SU-DHL-6 (cell line): Measurements from ENCODE around the gene GMIP.

Experiments used
- H2AFZ ChIP-seq: fragments of 200-600 bp; sonication (generic); 2 replicates; pipeline ENCODE4 v1.6.1; 2014; ENCODE audit warnings: low read depth, mild to moderate bottlenecking, moderate library complexity, mixed read lengths, antibody characterized with exemption, low read length; ENCODE audit not compliant: severe bottlenecking
- H3F3A ChIP-seq: fragments of 200-600 bp; shearing (Covaris generic); 2 replicates; pipeline ENCODE4 v1.6.0; 2016; ENCODE audit warnings: antibody characterized with exemption, mild to moderate bottlenecking; ENCODE audit not compliant: insufficient read depth
- H3K27ac ChIP-seq: fragments of 200-600 bp; sonication (generic); 2 replicates; pipeline ENCODE4 v1.5.1; 2016; ENCODE audit warnings: low read depth, mild to moderate bottlenecking, low read length, moderate library complexity, mixed read lengths
- H3K27me3 ChIP-seq: fragments of 200-600 bp; sonication (generic), shearing (Covaris generic); 2 replicates; pipeline ENCODE4 v1.6.0; 2014; ENCODE audit warnings: mild to moderate bottlenecking, low read length
- H3K36me3 ChIP-seq: fragments of 200-600 bp; sonication (generic); 2 replicates; pipeline ENCODE4 v1.6.1; 2014; ENCODE audit warnings: mild to moderate bottlenecking, low read length, mixed read lengths
- H3K4me2 ChIP-seq: fragments of 300-600, 200-600 bp; shearing (Covaris generic), sonication (generic); 2 replicates; pipeline ENCODE4 v1.6.0; 2014; ENCODE audit warnings: low read length, low read depth, mild to moderate bottlenecking; ENCODE audit not compliant: poor library complexity, severe bottlenecking
- H3K4me3 ChIP-seq: fragments of 200-600 bp; sonication (generic); 2 replicates; pipeline ENCODE4 v1.5.1; 2014; ENCODE audit warnings: antibody characterized with exemption, low read length, mild to moderate bottlenecking, mixed read lengths; ENCODE audit not compliant: insufficient read depth, poor library complexity, severe bottlenecking
- H3K79me2 ChIP-seq: fragments of 200-600 bp; sonication (generic); 2 replicates; pipeline ENCODE4 v1.6.1; 2014; ENCODE audit warnings: mild to moderate bottlenecking, low read length, moderate library complexity; ENCODE audit not compliant: insufficient read depth
- H3K9ac ChIP-seq: fragments of 200-600 bp; sonication (generic); 2 replicates; pipeline ENCODE4 v1.7.0; 2014; ENCODE audit warnings: mild to moderate bottlenecking, low read length
- H3K9me2 ChIP-seq: fragments of 200-600 bp; sonication (generic); replicated peaks from 2 replicates; pipeline ENCODE4 v1.6.1; 2014; ENCODE audit warnings: low read length; ENCODE audit not compliant: insufficient read depth
- H3K9me3 ChIP-seq: fragments of 200-600 bp; sonication (generic); 2 replicates; pipeline ENCODE4 v1.6.1; 2014; ENCODE audit warnings: low read length, mixed read lengths; ENCODE audit not compliant: insufficient read depth
- H4K20me1 ChIP-seq: fragments of 200-600 bp; sonication (generic); 2 replicates; pipeline ENCODE4 v1.6.1; 2014; ENCODE audit warnings: low read depth, mild to moderate bottlenecking, antibody characterized with exemption, low read length, moderate library complexity, mixed read lengths
- CTCF ChIP-seq: fragments of 200-600 bp; sonication (generic); IDR thresholded peaks from one replicate; pipeline ENCODE4 v1.5.1; 2017; ENCODE audit warnings: antibody characterized with exemption, mild to moderate bottlenecking, low read length, moderate library complexity; ENCODE audit not compliant: insufficient read depth, poor library complexity, severe bottlenecking
- EZH2phosphoT487 ChIP-seq: fragments of 200-600 bp; sonication (generic), shearing (Covaris generic); conservative IDR thresholded peaks from 2 replicates; pipeline ENCODE4 v1.6.1; 2018; ENCODE audit warnings: mild to moderate bottlenecking, antibody characterized with exemption, low read length, moderate library complexity, mixed read lengths

GMIP gene

GRCh38 chr19:19652482-19653295 lies 9.2 kb upstream of the GMIP start:
- no peaks in the 10 kb centered on the region for H3K79me2 ChIP-seq
- H3K36me3 ChIP-seq, result 0 out of 2 replicates have a peak, but pooled peaks cover 3% of the 10 kb centered on the region
- TF ChIP-seq EZH2phosphoT487, result no peak
- no peak for TF ChIP-seq CTCF
- H3K9ac ChIP-seq, result no peak overlapping the region
- H2AFZ ChIP-seq, result no peak overlapping the region
- H4K20me1 ChIP-seq, result no peaks in the 10 kb centered on the region
- no peaks in the 10 kb centered on the region for H3K9me3 ChIP-seq
- no peaks in the 10 kb centered on the region for H3F3A ChIP-seq
- no peak overlapping the region for H3K4me2 ChIP-seq
- H3K27ac ChIP-seq, result no peak overlapping the region
- no peaks in the 10 kb centered on the region for H3K9me2 ChIP-seq
- no peak overlapping the region for H3K4me3 ChIP-seq
- H3K27me3 ChIP-seq, result no peaks in the 10 kb centered on the region

- Histone ChIP-seq H3K79me2 (no peaks in the 10 kb centered on the region), H2AFZ (no peak overlapping the region), H3K4me3 (no peak overlapping the region), H3K9me2 (no peaks in the 10 kb centered on the region), H3K27ac (no peak overlapping the region), H3K27me3 (no peaks in the 10 kb centered on the region), H3K4me2 (no peak overlapping the region), H3F3A (no peaks in the 10 kb centered on the region), H3K36me3 (0 out of 2 replicates have a peak, but pooled peaks cover 3% of the 10 kb centered on the region), H3K9ac (no peak overlapping the region), H4K20me1 (no peaks in the 10 kb centered on the region), H3K9me3 (no peaks in the 10 kb centered on the region)
- TF ChIP-seq CTCF (no peak), EZH2phosphoT487 (no peak)
These were observed 7.6 kb upstream of the GMIP start for GRCh38 chr19:19651076-19651475.

- H3K27ac ChIP-seq, result no peak overlapping the region
- H2AFZ ChIP-seq, result no peak overlapping the region
- no peak overlapping the region for H3K4me2 ChIP-seq
- no peaks in the 10 kb centered on the region for H3K9me3 ChIP-seq
- H3K9ac ChIP-seq, result no peak overlapping the region
- H3K9me2 ChIP-seq, result no peaks in the 10 kb centered on the region
- no peaks in the 10 kb centered on the region for H3K79me2 ChIP-seq
- no peaks in the 10 kb centered on the region for H3K27me3 ChIP-seq
- H4K20me1 ChIP-seq, result no peaks in the 10 kb centered on the region
- no peak for TF ChIP-seq EZH2phosphoT487
- TF ChIP-seq CTCF, result no peak
- no peaks in the 10 kb centered on the region for H3F3A ChIP-seq
- no peak overlapping the region for H3K4me3 ChIP-seq
- H3K36me3 ChIP-seq, result 0 out of 2 replicates have a peak, but pooled peaks cover 3% of the 10 kb centered on the region
These were observed 6.9 kb upstream of the GMIP start for GRCh38 chr19:19650331-19650730.
